Measurements from ENCODE around the gene BACH1. TPM values are rescaled to one million over a fixed set of nuclear protein-coding genes. Genes with fewer than 3 reads are reported as not detected.

BACH1 gene
- total and polyA plus RNA-seq, 2 donors (not counting 1 experiment from before 2014, with no cell fraction given) = 10.1 to 221 TPM

GRCh38 chr21:29289317-29289716 lies 9.4 kb upstream of the BACH1 start:
- H3K9me3 ChIP-seq (ENCODE audit: control extremely low read depth in 1 of 3, control insufficient read depth in 2 of 3, insufficient read depth in 1 of 3, low read length in 2 of 3) = no peaks in the 10 kb centered on the region
- H2AFZ ChIP-seq (ENCODE audit: insufficient read depth, low read depth, low read length, poor library complexity, severe bottlenecking) = no peak overlapping the region
- ATAC-seq (ENCODE audit: low read depth) (no peak), DNase-seq (no peak)
- intact Hi-C loops (cut with micrococcal nuclease) = no loop called here
- H3K4me1 Mint-ChIP-seq = peaks cover 36% of the 10 kb centered on the region
- no peak overlapping the region for H3K9ac ChIP-seq (ENCODE audit: low read length)
- ChIA-PET CTCF (no interaction called here), POLR2A (no interaction called here)
- no peaks in the 10 kb centered on the region for H3K79me2 ChIP-seq (ENCODE audit: control insufficient read depth, insufficient read depth, low read length)
- no peaks in the 10 kb centered on the region for H3K9me3 Mint-ChIP-seq (ENCODE audit: insufficient read depth)
- no peaks in the 10 kb centered on the region for H4K20me1 ChIP-seq (ENCODE audit: control insufficient read depth, insufficient read depth, low read length, poor library complexity, severe bottlenecking)
- H3K27ac Mint-ChIP-seq = no peak overlapping the region
- H3K4me2 ChIP-seq (replicated peaks; ENCODE audit: low read depth, low read length, poor library complexity, severe bottlenecking) = no peak overlapping the region
- no peak overlapping the region for H3K27ac ChIP-seq (ENCODE audit: low read length in 2 of 2)
- H3K27me3 ChIP-seq (replicated peaks in 1 of 4; ENCODE audit: control extremely low read depth in 1 of 4, control insufficient read depth in 3 of 4, insufficient read depth in 4 of 4, low read length in 3 of 4) = no peaks in the 10 kb centered on the region
- TF ChIP-seq EZH2 (IDR thresholded peaks at IDR 0.05; ENCODE audit: borderline replicate concordance, insufficient read depth, low read depth, low read length, poor library complexity, severe bottlenecking) (no peak), CTCF (IDR thresholded peaks at IDR 0.05) (no peak)
- no peak overlapping the region for H3K4me3 Mint-ChIP-seq
- peaks cover 21 to 22% of the 10 kb centered on the region in 2 donors for H3K4me1 ChIP-seq (ENCODE audit: control insufficient read depth in 2 of 2, insufficient read depth in 2 of 2, low read length in 2 of 2)
- WGBS (ENCODE audit: insufficient coverage) = 83% methylated on average over 1 of the region's 4 CpGs
- H3K36me3 ChIP-seq (replicated peaks in 1 of 2; ENCODE audit: control extremely low read depth in 1 of 2, control insufficient read depth in 1 of 2, extremely low read depth in 1 of 2, insufficient read depth in 2 of 2, low read length in 1 of 2) = no peaks in the 10 kb centered on the region
- no peaks in the 10 kb centered on the region for H3K27me3 Mint-ChIP-seq
- H3K4me3 ChIP-seq (ENCODE audit: control extremely low read depth in 1 of 5, extremely low read depth in 1 of 5, insufficient read depth in 1 of 5, low read depth in 2 of 5, low read length in 4 of 5) = no peak overlapping the region

GRCh38 chr21:29290240-29290639 lies 8.5 kb upstream of the BACH1 start:
- H3K4me2 ChIP-seq (replicated peaks; ENCODE audit: low read depth, low read length, poor library complexity, severe bottlenecking) = no peak overlapping the region
- Mint-ChIP-seq H3K4me3 (no peak overlapping the region), H3K27ac (no peak overlapping the region), H3K27me3 (no peaks in the 10 kb centered on the region), H3K4me1 (peaks cover 45% of the 10 kb centered on the region), H3K9me3 (ENCODE audit: insufficient read depth) (no peaks in the 10 kb centered on the region)
- WGBS (ENCODE audit: insufficient coverage) = no CpG with 5 or more reads among the region's 1 CpG
- H3K4me3 ChIP-seq (ENCODE audit: control extremely low read depth in 1 of 5, extremely low read depth in 1 of 5, insufficient read depth in 1 of 5, low read depth in 2 of 5, low read length in 4 of 5) = no peak overlapping the region
- no peaks in the 10 kb centered on the region for H3K36me3 ChIP-seq (replicated peaks in 1 of 2; ENCODE audit: control extremely low read depth in 1 of 2, control insufficient read depth in 1 of 2, extremely low read depth in 1 of 2, insufficient read depth in 2 of 2, low read length in 1 of 2)
- ChIA-PET CTCF (interaction anchor here (0.9 to 1.0 kb wide), 2 partner anchors 23 to 27 kb away, joined by 3 read pairs; no protein-coding TSS in a partner anchor), POLR2A (no interaction called here)
- DNase-seq (no peak), ATAC-seq (ENCODE audit: low read depth) (no peak)
- H3K79me2 ChIP-seq (ENCODE audit: control insufficient read depth, insufficient read depth, low read length) = no peaks in the 10 kb centered on the region
- peaks cover 0 to 1% (median under 1%) of the 10 kb centered on the region in 3 donors for H3K9me3 ChIP-seq (ENCODE audit: control extremely low read depth in 1 of 3, control insufficient read depth in 2 of 3, insufficient read depth in 1 of 3, low read length in 2 of 3)
- H3K27me3 ChIP-seq (replicated peaks in 1 of 4; ENCODE audit: control extremely low read depth in 1 of 4, control insufficient read depth in 3 of 4, insufficient read depth in 4 of 4, low read length in 3 of 4) = no peaks in the 10 kb centered on the region
- H3K27ac ChIP-seq (ENCODE audit: low read length in 2 of 2) = no peak overlapping the region
- no peak for TF ChIP-seq CTCF (IDR thresholded peaks at IDR 0.05)
- TF ChIP-seq EZH2 (IDR thresholded peaks at IDR 0.05; ENCODE audit: borderline replicate concordance, insufficient read depth, low read depth, low read length, poor library complexity, severe bottlenecking) = no peak
- peaks cover 28 to 31% of the 10 kb centered on the region in 2 donors for H3K4me1 ChIP-seq (ENCODE audit: control insufficient read depth in 2 of 2, insufficient read depth in 2 of 2, low read length in 2 of 2)
- no peak overlapping the region for H3K9ac ChIP-seq (ENCODE audit: low read length)
- no peaks in the 10 kb centered on the region for H4K20me1 ChIP-seq (ENCODE audit: control insufficient read depth, insufficient read depth, low read length, poor library complexity, severe bottlenecking)
- no peak overlapping the region for H2AFZ ChIP-seq (ENCODE audit: insufficient read depth, low read depth, low read length, poor library complexity, severe bottlenecking)
- intact Hi-C loops (cut with micrococcal nuclease) = loop anchor here (5.0 kb wide), 2 partner anchors 33 to 198 kb away; no protein-coding TSS in a partner anchor

All from B cell (primary cell).